PFSK-1 (cell line): Measurements from ENCODE around the gene CORO2B.

Experiments used
- POLR2AphosphoS5 ChIP-seq: IDR thresholded peaks from 2 replicates; pipeline ENCODE4 v1.6.1; 2012; ENCODE audit warnings: low read depth, mild to moderate bottlenecking, control low read depth, low read length, moderate library complexity
- REST ChIP-seq, 2 experiments: IDR thresholded peaks; 2 replicates each; pipeline versions ENCODE4 v1.6.1 to v1.8.0; 2011 to 2012; ENCODE audit warnings: low read depth in 2 of 2, low read length in 2 of 2, control low read depth in 1 of 2, inconsistent platforms in 1 of 2, mild to moderate bottlenecking in 1 of 2, moderate library complexity in 1 of 2; ENCODE audit not compliant: insufficient read depth in 1 of 2
- SIN3A ChIP-seq: IDR thresholded peaks from 2 replicates; pipeline ENCODE4 v1.6.1; 2012; ENCODE audit warnings: mild to moderate bottlenecking, low read length, moderate library complexity, borderline replicate concordance; ENCODE audit not compliant: insufficient read depth
- TAF1 ChIP-seq: IDR thresholded peaks from 2 replicates; pipeline ENCODE4 v1.6.1; 2012; ENCODE audit warnings: low read length, control low read depth, borderline replicate concordance; ENCODE audit not compliant: insufficient read depth

GRCh38 chr15:68616397-68616796 lies 37.6 kb downstream of the CORO2B start:
- TF ChIP-seq TAF1: no peak
- TF ChIP-seq POLR2AphosphoS5: no peak
- TF ChIP-seq SIN3A: no peak
- no peak for TF ChIP-seq REST (IDR thresholded peaks at IDR 0.05; ENCODE audit: insufficient read depth in 1 of 2, low read depth in 2 of 2, low read length in 2 of 2)
